A375 (cell line): ENCODE data around the gene GOT1. TPM values are rescaled to one million over a fixed set of nuclear protein-coding genes. Genes with fewer than 3 reads are reported as not detected.

ENCODE experiments used
- total RNA-seq: library from RNA; depleted of rRNA; stranded (reverse); fragments of >200 nt; shearing (Covaris generic); gene quantifications from 2 replicates; pipeline ENCODE4 v1.2.3, GENCODE V29; 2014; rRNA removed

The GOT1 gene
- 52.7 and 63.4 TPM in 2 replicates for total RNA-seq

GRCh38 chr10:99430451-99431189 lies at the start of gene GOT1:
TSS of gene GOT1 (minus strand) at chr10:99430624. CDS start at chr10:99430565, 59 bp downstream.

Other genes with a start within 250 kb of the GOT1 start
- not detected in 2 replicates for gene HPSE2, start 194.8 kb downstream of the GOT1 start, total RNA-seq
- 0.05 TPM in 1 of 2 replicates, not detected in the other for gene CNNM1, start 101.3 kb downstream of the GOT1 start, total RNA-seq
- gene NKX2-3, start 102.3 kb upstream of the GOT1 start, total RNA-seq: 0.13 TPM in 1 of 2 replicates, not detected in the other
- gene SLC25A28, start 189.8 kb upstream of the GOT1 start, total RNA-seq: 16.9 and 18.3 TPM in 2 replicates
- gene ENTPD7, start 228.9 kb upstream of the GOT1 start, total RNA-seq: 6.5 and 6.8 TPM in 2 replicates